Measurements from ENCODE around the gene CADM4. TPM values are rescaled to one million over a fixed set of nuclear protein-coding genes. Genes with fewer than 3 reads are reported as not detected.

The CADM4 gene
- 6.5 to 12.9 TPM (median 10.0 TPM) in 5 replicates for total RNA-seq (2022; extraction: Qiagen RNA extraction; ENCODE audit: low read depth)

GRCh38 chr19:43639519-43640423 lies at the start of gene CADM4:
TSS of gene CADM4 (minus strand) at chr19:43639850. CDS start at chr19:43639790, 60 bp downstream.

GRCh38 chr19:43619262-43620060 lies 20.2 kb downstream of the CADM4 start, which contains the start of gene ZNF428:
TSS of gene ZNF428 (minus strand) at chr19:43619629. CDS start at chr19:43614304, 5,325 bp downstream.

GRCh38 chr19:43611788-43612187 lies 27.9 kb downstream of the CADM4 start, which contains the start of gene SRRM5:
TSS of gene SRRM5 (plus strand) at chr19:43612088. CDS start at chr19:43612122, 34 bp downstream.

GRCh38 chr19:43595999-43596841 lies 43.4 kb downstream of the CADM4 start, which contains the start of the genes IRGQ and ZNF576:
TSS of gene IRGQ (minus strand) at chr19:43596134. CDS start at chr19:43595338, 796 bp downstream.
TSS of gene ZNF576 (plus strand) at chr19:43596595. CDS start at chr19:43597109, 514 bp downstream.

GRCh38 chr19:43575156-43575950 lies 64.3 kb downstream of the CADM4 start, which contains the start of the genes PINLYP and XRCC1:
TSS of gene PINLYP (plus strand) at chr19:43575801. CDS start at chr19:43577192, 1,391 bp downstream.
TSS of gene XRCC1 (minus strand) at chr19:43575527. CDS start at chr19:43575458, 69 bp downstream.

Other genes starting within 250 kb of the CADM4 start
- not detected in 5 replicates for gene TEX101, start 225.0 kb downstream of the CADM4 start, total RNA-seq (2022; extraction: Qiagen RNA extraction; ENCODE audit: low read depth)
- gene LYPD3, start 174.2 kb downstream of the CADM4 start, total RNA-seq (2022; extraction: Qiagen RNA extraction; ENCODE audit: low read depth), result 0.47 to 0.79 TPM (median 0.70 TPM) in 5 replicates
- gene PHLDB3, start 135.1 kb downstream of the CADM4 start, total RNA-seq (2022; extraction: Qiagen RNA extraction; ENCODE audit: low read depth), result 10.0 to 12.2 TPM (median 11.6 TPM) in 5 replicates
- 44.2 to 57.6 TPM (median 55.4 TPM) in 5 replicates for gene ETHE1, start 112.6 kb downstream of the CADM4 start, total RNA-seq (2022; extraction: Qiagen RNA extraction; ENCODE audit: low read depth)
- 1.4 to 2.7 TPM (median 1.9 TPM) in 5 replicates for gene ZNF575, start 106.7 kb downstream of the CADM4 start, total RNA-seq (2022; extraction: Qiagen RNA extraction; ENCODE audit: low read depth)
- gene XRCC1, start 64.3 kb downstream of the CADM4 start, total RNA-seq (2022; extraction: Qiagen RNA extraction; ENCODE audit: low read depth), result 29.6 to 33.2 TPM (median 31.3 TPM) in 5 replicates
- 0.15 to 0.50 TPM (median 0.27 TPM) in 4 of 5 replicates, not detected in the other for gene PINLYP, start 64.0 kb downstream of the CADM4 start, total RNA-seq (2022; extraction: Qiagen RNA extraction; ENCODE audit: low read depth)
- 5.1 to 9.9 TPM (median 6.5 TPM) in 5 replicates for gene IRGQ, start 43.7 kb downstream of the CADM4 start, total RNA-seq (2022; extraction: Qiagen RNA extraction; ENCODE audit: low read depth)
- gene ZNF576, start 43.3 kb downstream of the CADM4 start, total RNA-seq (2022; extraction: Qiagen RNA extraction; ENCODE audit: low read depth), result 14.5 to 22.5 TPM (median 20.5 TPM) in 5 replicates
- 0.79 to 1.1 TPM (median 1.1 TPM) in 5 replicates for gene SRRM5, start 27.8 kb downstream of the CADM4 start, total RNA-seq (2022; extraction: Qiagen RNA extraction; ENCODE audit: low read depth)
- gene ZNF428, start 20.2 kb downstream of the CADM4 start, total RNA-seq (2022; extraction: Qiagen RNA extraction; ENCODE audit: low read depth), result 43.4 to 64.5 TPM (median 60.4 TPM) in 5 replicates
- gene PLAUR, start 30.3 kb upstream of the CADM4 start, total RNA-seq (2022; extraction: Qiagen RNA extraction; ENCODE audit: low read depth), result 120 to 136 TPM (median 123 TPM) in 5 replicates
- gene IRGC, start 76.2 kb upstream of the CADM4 start, total RNA-seq (2022; extraction: Qiagen RNA extraction; ENCODE audit: low read depth), result not detected in 5 replicates
- gene SMG9, start 115.1 kb upstream of the CADM4 start, total RNA-seq (2022; extraction: Qiagen RNA extraction; ENCODE audit: low read depth), result 53.6 to 81.6 TPM (median 70.2 TPM) in 5 replicates
- 47.6 to 69.1 TPM (median 56.3 TPM) in 5 replicates for gene KCNN4, start 141.1 kb upstream of the CADM4 start, total RNA-seq (2022; extraction: Qiagen RNA extraction; ENCODE audit: low read depth)
- gene LYPD5, start 162.6 kb upstream of the CADM4 start, total RNA-seq (2022; extraction: Qiagen RNA extraction; ENCODE audit: low read depth), result 0.21 to 0.44 TPM (median 0.34 TPM) in 3 of 5 replicates, not detected in the others
- 3.5 to 5.4 TPM (median 4.1 TPM) in 5 replicates for gene ZNF283, start 187.5 kb upstream of the CADM4 start, total RNA-seq (2022; extraction: Qiagen RNA extraction; ENCODE audit: low read depth)
- 0.20 to 0.43 TPM (median 0.23 TPM) in 5 replicates for gene ZNF404, start 244.1 kb upstream of the CADM4 start, total RNA-seq (2022; extraction: Qiagen RNA extraction; ENCODE audit: low read depth)